WTC11 (cell line): ENCODE measurements around the gene MEGF11. TPM values are rescaled to one million over a fixed set of nuclear protein-coding genes. Genes with fewer than 3 reads are reported as not detected.

Experiments used
- ATAC-seq: fragments of 200-7000 bp; cut with Tn5 transposase; 2 replicates; pipeline ENCODE4 v1.10.0; 2021; ENCODE audit warnings: mild to moderate bottlenecking, moderate library complexity
- CTCF ChIA-PET: fragments of 300-600 bp; sonication (Branson Sonifier 250); formaldehyde crosslinking; loops from one replicate; lab custom pipeline; 2021; ENCODE audit warnings: antibody characterized with exemption; lab: Charles Lee
- POLR2A ChIA-PET: fragments of 350-600 bp; sonication (Branson Sonifier 250); formaldehyde crosslinking; loops from one replicate; lab custom pipeline; 2021; ENCODE audit warnings: antibody characterized with exemption; lab: Charles Lee
- DNase-seq: peaks from one replicate; pipeline ENCODE4 v3.0.0; 2021; ENCODE audit warnings: low spot score
- H3K27ac Mint-ChIP-seq: 2 replicates; pipeline ENCODE4 v1.8.0; 2021; ENCODE audit warnings: mixed read lengths
- H3K27me3 Mint-ChIP-seq: 2 replicates; pipeline ENCODE4 v1.8.0; 2021; ENCODE audit warnings: low read depth, mild to moderate bottlenecking, moderate library complexity, mixed read lengths
- H3K36me3 Mint-ChIP-seq: 2 replicates; pipeline ENCODE4 v1.8.0; 2021; ENCODE audit warnings: mixed read lengths
- H3K4me1 Mint-ChIP-seq: 2 replicates; pipeline ENCODE4 v1.8.0; 2022; ENCODE audit warnings: mixed read lengths
- H3K4me3 Mint-ChIP-seq: 2 replicates; pipeline ENCODE4 v1.8.0; 2021; ENCODE audit warnings: mild to moderate bottlenecking, moderate library complexity, mixed read lengths
- H3K9me3 Mint-ChIP-seq: 2 replicates; pipeline ENCODE4 v1.8.0; 2021; ENCODE audit warnings: mixed read lengths
- ATF1 ChIP-seq: sonication (generic); formaldehyde crosslinking; IDR thresholded peaks from 2 replicates; pipeline ENCODE4 v1.8.1; 2023; ENCODE audit warnings: mild to moderate bottlenecking, moderate library complexity, missing genetic modification reagents
- CREB1 ChIP-seq: sonication (generic); formaldehyde crosslinking; IDR thresholded peaks from 2 replicates; pipeline ENCODE4 v1.8.0; 2023; ENCODE audit warnings: mild to moderate bottlenecking, missing genetic modification reagents
- FOXK1 ChIP-seq: sonication (generic); formaldehyde crosslinking; IDR thresholded peaks from 2 replicates; pipeline ENCODE4 v1.8.0; 2022; ENCODE audit warnings: mild to moderate bottlenecking, moderate library complexity, missing genetic modification reagents
- MLX ChIP-seq: sonication (generic); formaldehyde crosslinking; IDR thresholded peaks from 2 replicates; pipeline ENCODE4 v1.8.1; 2023; ENCODE audit warnings: mild to moderate bottlenecking, missing genetic modification reagents, moderate library complexity
- STAT6 ChIP-seq: sonication (generic); formaldehyde crosslinking; conservative IDR thresholded peaks from 2 replicates; pipeline ENCODE4 v1.8.1; 2023; ENCODE audit warnings: mild to moderate bottlenecking, low read depth, missing genetic modification reagents, moderate library complexity
- TEAD4 ChIP-seq: sonication (generic); formaldehyde crosslinking; IDR thresholded peaks from 2 replicates; pipeline ENCODE4 v1.8.0; 2022; ENCODE audit warnings: mild to moderate bottlenecking, missing genetic modification reagents
- ZNF121 ChIP-seq: sonication (generic); formaldehyde crosslinking; IDR thresholded peaks from 2 replicates; pipeline ENCODE4 v1.8.0; 2023; ENCODE audit warnings: missing genetic modification reagents
- ZNF138 ChIP-seq: sonication (generic); formaldehyde crosslinking; conservative IDR thresholded peaks from 2 replicates; pipeline ENCODE4 v1.8.1; 2022; ENCODE audit warnings: mild to moderate bottlenecking, moderate library complexity, missing genetic modification reagents
- ZNF532 ChIP-seq: fragments of 250-450 bp; sonication (Bioruptor Pico); IDR thresholded peaks from 2 replicates; pipeline ENCODE4 v1.9.0; 2021; ENCODE audit warnings: mild to moderate bottlenecking, borderline replicate concordance
- ZSCAN18 ChIP-seq: fragments of 250-450 bp; sonication (Bioruptor Pico); IDR thresholded peaks from 2 replicates; pipeline ENCODE4 v2.1.2; 2022; ENCODE audit warnings: mild to moderate bottlenecking, moderate library complexity
- total RNA-seq: library from RNA; stranded (reverse); gene quantifications from 3 replicates; pipeline ENCODE4 v1.2.3, GENCODE V29; 2021
- TF ChIP-seq, protein P1 (sequence below): sonication (generic); formaldehyde crosslinking; IDR thresholded peaks from 2 replicates; pipeline ENCODE4 v1.8.1; 2022; ENCODE audit warnings: mild to moderate bottlenecking, missing genetic modification reagents, moderate library complexity, borderline replicate concordance
- TF ChIP-seq, protein P2 (sequence below): sonication (generic); formaldehyde crosslinking; IDR thresholded peaks from 2 replicates; pipeline ENCODE4 v1.8.0; 2023; ENCODE audit warnings: mild to moderate bottlenecking, missing genetic modification reagents
- TF ChIP-seq, protein P3 (sequence below): sonication (generic); formaldehyde crosslinking; IDR thresholded peaks from 2 replicates; pipeline ENCODE4 v1.8.0; 2022; ENCODE audit warnings: mild to moderate bottlenecking, missing genetic modification reagents
- TF ChIP-seq, protein P4 (sequence below): sonication (generic); formaldehyde crosslinking; IDR thresholded peaks from 2 replicates; pipeline ENCODE4 v1.8.1; 2023; ENCODE audit warnings: mild to moderate bottlenecking, moderate library complexity, missing genetic modification reagents

MEGF11 gene
- total RNA-seq, 1 experiment from 2014 or later: 3.3 TPM

GRCh38 chr15:65935391-65935790 is 318.2 kb downstream of the MEGF11 start:
- Mint-ChIP-seq H3K9me3 (no peaks in the 10 kb centered on the region), H3K4me3 (no peak overlapping the region), H3K27me3 (no peaks in the 10 kb centered on the region; the same call in 1 of the 2 replicates), H3K4me1 (peaks cover 2% of the 10 kb centered on the region; the same call in 1 of the 2 replicates), H3K27ac (no peak overlapping the region), H3K36me3 (no peaks in the 10 kb centered on the region)
- CTCF ChIA-PET: interaction anchor here (0.6 to 0.9 kb wide), 3 partner anchors 13 to 42 kb away, joined by 3 read pairs; no protein-coding TSS in a partner anchor
- no peak for ATAC-seq
- DNase-seq: no peak
- POLR2A ChIA-PET: interaction anchor here (0.6 kb wide), 1 partner anchor 132 kb away, joined by 3 read pairs; no protein-coding TSS in a partner anchor
- TF ChIP-seq STAT6 (CRISPR knock-in tag) (no peak), ZNF138 (no peak), ZNF532 (CRISPR knock-in tag) (no peak), TEAD4 (CRISPR knock-in tag) (no peak), ATF1 (CRISPR knock-in tag) (no peak), MLX (CRISPR knock-in tag) (no peak), ZSCAN18 (CRISPR knock-in tag) (no peak), CREB1 (no peak), FOXK1 (CRISPR knock-in tag) (no peak), ZNF121 (CRISPR knock-in tag) (no peak)
- TF ChIP-seq, protein P1, sequence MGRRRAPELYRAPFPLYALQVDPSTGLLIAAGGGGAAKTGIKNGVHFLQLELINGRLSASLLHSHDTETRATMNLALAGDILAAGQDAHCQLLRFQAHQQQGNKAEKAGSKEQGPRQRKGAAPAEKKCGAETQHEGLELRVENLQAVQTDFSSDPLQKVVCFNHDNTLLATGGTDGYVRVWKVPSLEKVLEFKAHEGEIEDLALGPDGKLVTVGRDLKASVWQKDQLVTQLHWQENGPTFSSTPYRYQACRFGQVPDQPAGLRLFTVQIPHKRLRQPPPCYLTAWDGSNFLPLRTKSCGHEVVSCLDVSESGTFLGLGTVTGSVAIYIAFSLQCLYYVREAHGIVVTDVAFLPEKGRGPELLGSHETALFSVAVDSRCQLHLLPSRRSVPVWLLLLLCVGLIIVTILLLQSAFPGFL (CRISPR knock-in tag): no peak
- TF ChIP-seq, protein P2, sequence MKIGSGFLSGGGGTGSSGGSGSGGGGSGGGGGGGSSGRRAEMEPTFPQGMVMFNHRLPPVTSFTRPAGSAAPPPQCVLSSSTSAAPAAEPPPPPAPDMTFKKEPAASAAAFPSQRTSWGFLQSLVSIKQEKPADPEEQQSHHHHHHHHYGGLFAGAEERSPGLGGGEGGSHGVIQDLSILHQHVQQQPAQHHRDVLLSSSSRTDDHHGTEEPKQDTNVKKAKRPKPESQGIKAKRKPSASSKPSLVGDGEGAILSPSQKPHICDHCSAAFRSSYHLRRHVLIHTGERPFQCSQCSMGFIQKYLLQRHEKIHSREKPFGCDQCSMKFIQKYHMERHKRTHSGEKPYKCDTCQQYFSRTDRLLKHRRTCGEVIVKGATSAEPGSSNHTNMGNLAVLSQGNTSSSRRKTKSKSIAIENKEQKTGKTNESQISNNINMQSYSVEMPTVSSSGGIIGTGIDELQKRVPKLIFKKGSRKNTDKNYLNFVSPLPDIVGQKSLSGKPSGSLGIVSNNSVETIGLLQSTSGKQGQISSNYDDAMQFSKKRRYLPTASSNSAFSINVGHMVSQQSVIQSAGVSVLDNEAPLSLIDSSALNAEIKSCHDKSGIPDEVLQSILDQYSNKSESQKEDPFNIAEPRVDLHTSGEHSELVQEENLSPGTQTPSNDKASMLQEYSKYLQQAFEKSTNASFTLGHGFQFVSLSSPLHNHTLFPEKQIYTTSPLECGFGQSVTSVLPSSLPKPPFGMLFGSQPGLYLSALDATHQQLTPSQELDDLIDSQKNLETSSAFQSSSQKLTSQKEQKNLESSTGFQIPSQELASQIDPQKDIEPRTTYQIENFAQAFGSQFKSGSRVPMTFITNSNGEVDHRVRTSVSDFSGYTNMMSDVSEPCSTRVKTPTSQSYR: no peak
- TF ChIP-seq, protein P3, sequence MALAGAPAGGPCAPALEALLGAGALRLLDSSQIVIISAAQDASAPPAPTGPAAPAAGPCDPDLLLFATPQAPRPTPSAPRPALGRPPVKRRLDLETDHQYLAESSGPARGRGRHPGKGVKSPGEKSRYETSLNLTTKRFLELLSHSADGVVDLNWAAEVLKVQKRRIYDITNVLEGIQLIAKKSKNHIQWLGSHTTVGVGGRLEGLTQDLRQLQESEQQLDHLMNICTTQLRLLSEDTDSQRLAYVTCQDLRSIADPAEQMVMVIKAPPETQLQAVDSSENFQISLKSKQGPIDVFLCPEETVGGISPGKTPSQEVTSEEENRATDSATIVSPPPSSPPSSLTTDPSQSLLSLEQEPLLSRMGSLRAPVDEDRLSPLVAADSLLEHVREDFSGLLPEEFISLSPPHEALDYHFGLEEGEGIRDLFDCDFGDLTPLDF (CRISPR knock-in tag): no peak
- TF ChIP-seq, protein P4, sequence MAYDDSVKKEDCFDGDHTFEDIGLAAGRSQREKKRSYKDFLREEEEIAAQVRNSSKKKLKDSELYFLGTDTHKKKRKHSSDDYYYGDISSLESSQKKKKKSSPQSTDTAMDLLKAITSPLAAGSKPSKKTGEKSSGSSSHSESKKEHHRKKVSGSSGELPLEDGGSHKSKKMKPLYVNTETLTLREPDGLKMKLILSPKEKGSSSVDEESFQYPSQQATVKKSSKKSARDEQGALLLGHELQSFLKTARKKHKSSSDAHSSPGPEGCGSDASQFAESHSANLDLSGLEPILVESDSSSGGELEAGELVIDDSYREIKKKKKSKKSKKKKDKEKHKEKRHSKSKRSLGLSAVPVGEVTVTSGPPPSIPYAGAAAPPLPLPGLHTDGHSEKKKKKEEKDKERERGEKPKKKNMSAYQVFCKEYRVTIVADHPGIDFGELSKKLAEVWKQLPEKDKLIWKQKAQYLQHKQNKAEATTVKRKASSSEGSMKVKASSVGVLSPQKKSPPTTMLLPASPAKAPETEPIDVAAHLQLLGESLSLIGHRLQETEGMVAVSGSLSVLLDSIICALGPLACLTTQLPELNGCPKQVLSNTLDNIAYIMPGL (CRISPR knock-in tag): no peak
